Heart right ventricle (tissue), 16 donors: Measurements from ENCODE around the gene LRMDA. TPM values are rescaled to one million over a fixed set of nuclear protein-coding genes. Genes with fewer than 3 reads are reported as not detected.
A peak's percentile ranks its signal among the peaks of the same experiment; 100 is the strongest.

Experiments used
- ATAC-seq, 8 donors: fragments of 200-7000 bp; cut with Tn5 transposase; one replicate each; pipeline ENCODE4 v1.9.1; 2020; ENCODE audit warnings: mild to moderate bottlenecking in 8 of 8, moderate library complexity in 8 of 8, moderate number of reproducible peaks in 1 of 8
- DNase-seq, 2 donors: peaks; one replicate each; pipeline ENCODE4 v3.0.0-alpha.2; 2020
- H3K27ac ChIP-seq, 10 donors: fragments of 200-600 bp; sonication (generic) in 2 of 10; one replicate each; pipeline versions ENCODE4 v1.5.0 to v1.8.0; 2020 to 2022; ENCODE audit warnings: mild to moderate bottlenecking in 3 of 10
- H3K27me3 ChIP-seq, 7 donors: fragments of 200-600 bp; one replicate each; pipeline ENCODE4 v1.8.0; 2021 to 2022; ENCODE audit warnings: mild to moderate bottlenecking in 2 of 7
- H3K36me3 ChIP-seq, 9 donors: fragments of 200-600 bp; sonication (generic) in 1 of 9; one replicate each; pipeline versions ENCODE4 v1.5.0 to v1.8.0; 2020 to 2022; ENCODE audit warnings: mild to moderate bottlenecking in 2 of 9
- H3K4me1 ChIP-seq, 9 donors: fragments of 200-600 bp; sonication (generic) in 1 of 9; one replicate each; pipeline versions ENCODE4 v1.5.0 to v1.8.0; 2020 to 2022; ENCODE audit warnings: mild to moderate bottlenecking in 4 of 9
- H3K4me3 ChIP-seq, 10 donors: fragments of 200-600 bp; sonication (generic) in 2 of 10; one replicate each; pipeline versions ENCODE4 v1.5.0 to v1.8.0; 2020 to 2022; ENCODE audit warnings: mild to moderate bottlenecking in 7 of 10, moderate library complexity in 2 of 10
- H3K9me3 ChIP-seq, 11 donors: fragments of 200-600 bp in 10 of 11; sonication (generic) in 2 of 11; one replicate each; pipeline versions ENCODE4 v1.5.0 to v1.8.0; 2013 to 2022; ENCODE audit warnings: mild to moderate bottlenecking in 2 of 11, control low read depth in 1 of 11, moderate library complexity in 1 of 11
- WGBS, 2 donors: extraction: QIAGEN DNeasy Blood & Tissue Kit; methylation state at CpG; one replicate each; pipeline ENCODE4 v1.1.7; 2013; ENCODE audit warnings: inconsistent platforms in 1 of 2; 5-methylcytosine and 5-hydroxymethylcytosine counted together
- intact Hi-C, 10 donors: fragments of 100-400 bp; cut with DNase I; formaldehyde crosslinking; loops; one replicate each; pipeline versions ENCODE4 v1.11.1 to v1.14.2; 2022
- polyA plus RNA-seq, 2 donors: library from polyadenylated mRNA; stranded (reverse); fragments of 200-250 nt; gene quantifications; one replicate each; pipeline ENCODE4 v1.2.3, GENCODE V29; 2013
- total RNA-seq, 10 donors: library from RNA; stranded (reverse); fragmentation: NEBNext Ultra II Directional in 3 of 10; extraction: Animal tissue kit (Norgen Biotek cat#: 25700) in 3 of 10; gene quantifications; one replicate each; pipeline versions ENCODE4 v1.2.1 to v1.2.4, GENCODE V29; 2021 to 2023
- TF ChIP-seq, protein P1 (sequence below), 9 donors: fragments of 200-600 bp; sonication (generic) in 2 of 9; IDR thresholded peaks; one replicate each; pipeline versions ENCODE4 v1.5.0 to v1.8.0; 2021 to 2022; ENCODE audit warnings: antibody characterized with exemption in 9 of 9, mild to moderate bottlenecking in 5 of 9, moderate library complexity in 1 of 9
- donor health status: Arrhythmogenic right ventricular cardiomyopathy.
- donor health status: ischemic (EF 13 %, LVEDD 7.1; RV severe dilation, severe dysfunction).
- donor health status: healthy with polysubstance abuse.
- donor health status: DM: no; HTN: yes; CAD: no.
- donor health status: DM: no; HTN: no; CAD: no.
- donor health status: ischemic (EF 25% LVEDD 6.9; RV normal size, moderate dysfunction).
- donor health status: ischemic (EF 25% LVEDD 5.7; RV mildly dilated, moderate dysfunction).
- donor health status: healthy.
- donor health status: DM: yes; HTN: yes; CAD: no.
- donor health status: Ischemic cardiomyopathy.
- donor health status: ischemic (EF 35%, LVEDD 5.7; RV mildly dilated, moderate dysfunction).
- donor health status: nonischemic (EF 11% LVEDD 7.7; RV severe dilation, severe dysfunction).
- donor health status: DM: yes; HTN: yes; CAD: no.
- donor health status: PGD.
- donor health status: ischemic (EF 29% LVEDD 5.4; RV normal size, mild dysfunction).
- donor health status: nonischemic (EF 23%, LVEDD 6.1; RV moderate dilation, normal function).

The LRMDA gene
- total and polyA plus RNA-seq, 12 donors: 4.0 to 59.8 (median 12.7) TPM

DNA sequence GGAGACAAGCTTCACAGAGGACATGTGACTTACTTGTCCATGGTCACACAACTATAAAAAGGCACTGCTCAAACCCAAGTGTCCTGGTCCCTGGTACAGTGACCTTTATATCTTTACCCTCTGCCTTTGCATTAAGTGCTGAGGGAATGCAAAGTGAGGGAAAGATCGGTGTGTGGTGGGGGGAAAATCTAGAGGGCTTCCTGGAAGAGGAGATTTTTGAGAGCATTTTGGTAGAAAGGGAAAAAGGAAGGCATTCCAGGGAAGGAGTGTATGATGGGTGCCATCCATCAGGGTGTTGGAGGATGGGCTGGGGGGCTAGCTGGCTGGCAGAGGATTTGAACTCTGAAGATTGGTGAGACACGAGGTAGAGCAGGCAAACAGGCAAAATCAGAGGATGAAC, 39.2 kb upstream of the LRMDA start:
- H3K36me3 ChIP-seq: no peaks in the 10 kb centered on the region
- ATAC-seq: no peak
- 86 to 87% methylated on average over 2 of the region's 2 CpGs for WGBS, 2 donors
- TF ChIP-seq, protein P1, sequence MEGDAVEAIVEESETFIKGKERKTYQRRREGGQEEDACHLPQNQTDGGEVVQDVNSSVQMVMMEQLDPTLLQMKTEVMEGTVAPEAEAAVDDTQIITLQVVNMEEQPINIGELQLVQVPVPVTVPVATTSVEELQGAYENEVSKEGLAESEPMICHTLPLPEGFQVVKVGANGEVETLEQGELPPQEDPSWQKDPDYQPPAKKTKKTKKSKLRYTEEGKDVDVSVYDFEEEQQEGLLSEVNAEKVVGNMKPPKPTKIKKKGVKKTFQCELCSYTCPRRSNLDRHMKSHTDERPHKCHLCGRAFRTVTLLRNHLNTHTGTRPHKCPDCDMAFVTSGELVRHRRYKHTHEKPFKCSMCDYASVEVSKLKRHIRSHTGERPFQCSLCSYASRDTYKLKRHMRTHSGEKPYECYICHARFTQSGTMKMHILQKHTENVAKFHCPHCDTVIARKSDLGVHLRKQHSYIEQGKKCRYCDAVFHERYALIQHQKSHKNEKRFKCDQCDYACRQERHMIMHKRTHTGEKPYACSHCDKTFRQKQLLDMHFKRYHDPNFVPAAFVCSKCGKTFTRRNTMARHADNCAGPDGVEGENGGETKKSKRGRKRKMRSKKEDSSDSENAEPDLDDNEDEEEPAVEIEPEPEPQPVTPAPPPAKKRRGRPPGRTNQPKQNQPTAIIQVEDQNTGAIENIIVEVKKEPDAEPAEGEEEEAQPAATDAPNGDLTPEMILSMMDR (IDR thresholded peaks at IDR 0.05): no peak
- no peak overlapping the region for H3K4me3 ChIP-seq
- H3K27me3 ChIP-seq: peaks cover 0 to 34% (median 17%) of the 10 kb centered on the region in 7 donors
- H3K27ac ChIP-seq: no peak overlapping the region
- intact Hi-C loops: loop anchor here in 6 of 10 donors (10.0 kb wide), 7 partner anchors 97 to 1593 kb away; no protein-coding TSS in a partner anchor
- H3K9me3 ChIP-seq: no peaks in the 10 kb centered on the region
- peaks cover 0 to 22% (median 14%) of the 10 kb centered on the region in 9 donors for H3K4me1 ChIP-seq
- no peak for DNase-seq

- DNase-seq (no peak), ATAC-seq (no peak)
- H3K9me3 ChIP-seq: no peaks in the 10 kb centered on the region
- TF ChIP-seq, protein P1 (IDR thresholded peaks at IDR 0.05): no peak
- H3K27ac ChIP-seq: no peak overlapping the region
- peaks cover 0 to 39% (median 20%) of the 10 kb centered on the region in 7 donors for H3K27me3 ChIP-seq
- peaks cover 0 to under 1% (median 0%) of the 10 kb centered on the region in 9 donors for H3K36me3 ChIP-seq
- intact Hi-C loops: loop anchor here in 6 of 10 donors (10.0 kb wide), 7 partner anchors 98 to 1592 kb away; no protein-coding TSS in a partner anchor
- H3K4me1 ChIP-seq: peaks cover 0 to 27% (median 14%) of the 10 kb centered on the region in 9 donors
- no peak overlapping the region for H3K4me3 ChIP-seq
These were observed 38.7 kb upstream of the LRMDA start for GRCh38 chr10:75392744-75393143.

GRCh38 chr10:75394221-75394620, 37.2 kb upstream of the LRMDA start:
- Histone ChIP-seq H3K27me3 (peaks cover 0 to 39% (median 26%) of the 10 kb centered on the region in 7 donors), H3K36me3 (peaks cover 0 to 15% (median 7%) of the 10 kb centered on the region in 9 donors), H3K4me1 (peaks cover under 1 to 37% (median 14%) of the 10 kb centered on the region in 9 donors), H3K4me3 (no peak overlapping the region), H3K27ac (no peak overlapping the region), H3K9me3 (no peaks in the 10 kb centered on the region)
- TF ChIP-seq, protein P1 (IDR thresholded peaks at IDR 0.05): no peak
- DNase-seq: no peak
- intact Hi-C loops: loop anchor here in 7 of 10 donors (2.0 to 10.0 kb wide), 8 partner anchors 99 to 1591 kb away; no protein-coding TSS in a partner anchor
- 89 to 93% methylated on average over 7 of the region's 7 CpGs for WGBS, 2 donors
- no peak for ATAC-seq

DNA sequence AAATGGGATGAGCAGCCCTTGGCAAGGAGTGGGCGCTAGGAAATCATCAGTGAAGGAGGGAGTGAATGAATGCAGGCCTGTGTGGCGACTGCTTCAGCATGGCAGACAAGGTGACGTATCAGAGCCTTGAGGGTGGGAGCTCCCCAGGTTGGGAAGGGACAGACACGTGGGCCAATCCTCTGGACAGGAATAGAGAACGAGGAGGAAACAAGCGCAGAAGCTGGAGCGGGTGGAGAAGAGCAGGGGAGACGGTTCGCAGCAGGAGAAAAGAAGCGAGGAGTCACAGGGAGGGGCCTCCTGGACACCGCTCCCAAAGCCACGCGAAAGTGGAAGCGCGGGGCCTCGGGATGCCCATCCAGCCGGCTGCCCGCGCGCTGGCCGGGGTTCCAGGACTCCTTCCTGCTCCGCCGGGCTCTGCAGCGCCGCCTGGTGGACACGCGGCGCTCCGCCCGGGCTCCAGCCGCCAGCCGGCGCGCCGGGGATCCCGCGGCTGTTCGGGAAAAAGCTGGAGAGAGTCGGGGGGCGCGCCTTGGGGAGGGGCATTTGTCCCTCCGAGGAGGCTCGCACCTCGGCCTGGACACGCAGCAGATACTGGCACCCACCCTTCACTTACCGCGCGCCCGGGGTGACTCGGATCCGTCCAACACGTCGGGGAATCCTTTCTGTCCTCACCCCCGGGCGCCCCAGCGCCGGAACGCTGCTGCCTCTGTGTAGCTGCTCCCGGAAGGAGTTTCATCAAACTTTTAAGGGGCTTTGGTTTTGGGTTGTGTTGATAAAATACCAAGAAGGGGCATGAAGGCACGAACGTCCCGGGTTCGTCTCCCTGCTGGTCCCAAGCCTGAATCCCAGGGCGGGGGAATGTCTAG, 36.1 kb upstream of the LRMDA start:
- peak in 7 of 8 donors; percentile 33 to 58 (median 45) for ATAC-seq
- intact Hi-C loops: loop anchor here in 9 of 10 donors (2.0 to 10.0 kb wide), 16 partner anchors 98 to 1590 kb away; no protein-coding TSS in a partner anchor
- TF ChIP-seq, protein P1 (IDR thresholded peaks at IDR 0.05): peak; percentile 78 to 96 (median 91)
- peak in 1 of 2 donors; percentile 71 for DNase-seq
- H3K4me3 ChIP-seq: peak overlapping the region; percentile 36 to 92 (median 86)
- no peaks in the 10 kb centered on the region for H3K9me3 ChIP-seq
- WGBS, 2 donors: 14 to 22% methylated on average over 54 to 64 of the region's 64 CpGs
- H3K36me3 ChIP-seq: peaks cover 0 to 17% (median 7%) of the 10 kb centered on the region in 9 donors
- peak overlapping the region; percentile 57 to 96 (median 78) for H3K27ac ChIP-seq
- peaks cover 3 to 43% (median 20%) of the 10 kb centered on the region in 9 donors for H3K4me1 ChIP-seq
- H3K27me3 ChIP-seq: peaks cover 0 to 39% (median 26%) of the 10 kb centered on the region in 7 donors
